GM21529 (cell line): Measurements from ENCODE around the gene SLC26A2.

Experiments
- ATAC-seq: cut with Tn5 transposase; IDR thresholded peaks from one replicate; pipeline ENCODE4 v1.9.1; 2021; ENCODE audit not compliant: unreplicated experiment

The SLC26A2 gene

DNA sequence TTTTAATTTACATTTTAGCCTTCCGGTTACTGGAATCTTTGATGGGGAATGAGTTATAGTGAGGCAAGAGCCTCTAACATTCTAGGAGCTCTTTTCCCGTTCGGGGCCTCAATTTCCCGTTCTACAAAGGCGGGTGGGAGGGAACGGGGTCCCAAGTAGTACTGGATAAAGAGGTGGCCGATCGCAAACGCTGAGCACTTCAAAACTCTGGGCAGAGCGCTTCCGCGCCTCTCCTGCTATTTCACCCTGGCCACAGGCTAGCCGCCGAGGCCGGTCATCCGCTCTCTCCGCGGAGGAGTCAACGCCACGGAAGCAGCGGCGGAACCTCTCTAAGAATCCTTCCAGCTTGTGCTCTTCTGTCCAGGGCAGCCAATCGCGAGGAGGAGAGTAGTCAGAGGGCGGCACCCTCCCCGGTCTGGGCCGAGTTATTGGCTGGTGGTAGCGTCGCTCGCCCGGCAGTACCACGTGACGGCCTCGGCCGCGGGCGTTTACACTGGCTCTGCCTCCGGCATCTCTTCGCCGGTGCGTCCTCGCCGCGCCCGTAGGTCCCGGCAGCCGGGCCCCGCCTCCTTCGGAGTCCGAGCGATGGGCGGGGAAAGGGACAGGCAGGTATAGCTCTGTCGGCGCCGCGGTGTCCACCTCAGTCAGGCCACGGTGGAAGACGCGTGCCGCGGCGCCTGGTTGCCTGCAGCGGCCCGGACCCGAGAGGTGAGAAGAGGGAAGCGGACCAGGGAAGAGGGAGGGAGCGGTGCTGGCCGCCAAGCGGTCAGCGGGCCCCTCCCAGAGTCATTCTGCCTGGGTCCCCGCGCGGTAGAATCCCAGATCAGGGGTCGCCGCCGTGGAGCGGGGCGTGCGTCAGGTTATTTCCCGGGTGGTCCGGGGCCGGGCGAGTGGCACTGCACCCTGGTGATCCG lies at the start of gene SLC26A2:
Gene SLC26A2 (plus strand): TSS at position 487 of the 914 bp plus-strand sequence. CDS start 16,895 bp downstream, outside the sequence.
- ATAC-seq = peak; percentile 97

DNA sequence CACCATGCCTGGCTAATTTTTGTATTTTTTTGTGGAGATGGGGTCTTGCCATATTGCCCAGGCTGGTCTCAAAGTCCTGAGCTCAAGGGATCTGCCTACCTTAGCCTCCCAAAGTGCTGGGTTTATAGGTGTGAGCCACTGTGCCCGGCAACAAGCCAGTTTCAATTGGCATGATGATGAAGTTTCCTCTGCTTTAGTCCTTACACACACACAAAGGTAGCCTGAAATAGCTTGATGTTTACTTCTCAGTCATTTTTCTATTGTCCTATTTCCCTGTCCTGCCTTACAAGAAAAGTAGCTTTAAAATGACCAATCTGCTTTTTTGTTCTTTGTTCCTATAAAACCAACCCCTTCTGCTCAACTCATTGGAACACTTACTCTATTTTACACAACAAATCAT lies 49.5 kb upstream of the SLC26A2 start:
- ATAC-seq = no peak

GRCh38 chr5:149912226-149912871 lies 48.2 kb upstream of the SLC26A2 start:
- ATAC-seq = no peak

DNA sequence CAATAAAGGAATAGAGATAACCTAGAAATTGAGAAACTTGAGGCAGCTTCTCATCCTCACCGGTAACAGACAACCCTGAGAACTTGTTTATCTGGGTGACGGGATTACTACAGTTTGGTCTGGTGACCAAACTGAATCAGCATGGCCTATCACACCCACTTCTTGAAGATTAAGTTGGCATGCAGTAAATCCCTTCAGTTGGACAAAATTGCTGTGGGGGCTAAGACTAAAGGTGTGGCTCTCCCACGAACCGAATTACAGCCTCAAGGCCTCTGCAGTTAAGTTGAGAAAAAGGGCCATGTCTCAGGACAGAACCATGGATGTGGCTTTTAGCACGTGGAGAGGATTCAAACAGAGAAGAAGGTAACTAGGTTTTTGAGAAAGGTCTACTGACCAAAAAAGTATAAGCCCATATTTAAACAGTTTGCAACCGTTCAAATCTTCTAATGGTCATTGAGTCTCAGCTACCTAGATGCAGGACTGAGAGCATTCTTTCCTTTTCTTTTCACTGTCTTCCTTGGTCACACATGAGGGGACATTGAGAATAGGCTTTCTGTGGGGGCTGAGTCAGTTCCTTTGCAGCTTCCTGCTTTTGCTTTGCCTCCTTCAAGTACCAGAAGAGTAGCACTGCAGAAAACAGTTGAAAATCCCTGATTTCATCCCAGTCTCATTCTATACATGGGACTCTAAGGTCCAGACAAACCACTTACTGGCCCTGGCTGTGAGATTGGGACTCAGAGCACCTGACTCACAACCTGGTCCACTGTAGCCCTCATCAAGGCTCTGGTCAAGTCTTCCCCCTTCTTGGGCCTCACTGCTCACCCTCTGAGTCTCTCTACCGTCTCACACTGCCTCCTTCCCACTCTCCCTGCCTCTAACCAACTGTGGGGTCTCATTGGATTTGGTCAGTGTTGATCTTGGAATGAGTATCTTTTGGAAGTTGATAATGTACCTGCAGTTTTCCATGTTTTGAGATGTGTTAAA lies 46.8 kb upstream of the SLC26A2 start:
- ATAC-seq = no peak

DNA sequence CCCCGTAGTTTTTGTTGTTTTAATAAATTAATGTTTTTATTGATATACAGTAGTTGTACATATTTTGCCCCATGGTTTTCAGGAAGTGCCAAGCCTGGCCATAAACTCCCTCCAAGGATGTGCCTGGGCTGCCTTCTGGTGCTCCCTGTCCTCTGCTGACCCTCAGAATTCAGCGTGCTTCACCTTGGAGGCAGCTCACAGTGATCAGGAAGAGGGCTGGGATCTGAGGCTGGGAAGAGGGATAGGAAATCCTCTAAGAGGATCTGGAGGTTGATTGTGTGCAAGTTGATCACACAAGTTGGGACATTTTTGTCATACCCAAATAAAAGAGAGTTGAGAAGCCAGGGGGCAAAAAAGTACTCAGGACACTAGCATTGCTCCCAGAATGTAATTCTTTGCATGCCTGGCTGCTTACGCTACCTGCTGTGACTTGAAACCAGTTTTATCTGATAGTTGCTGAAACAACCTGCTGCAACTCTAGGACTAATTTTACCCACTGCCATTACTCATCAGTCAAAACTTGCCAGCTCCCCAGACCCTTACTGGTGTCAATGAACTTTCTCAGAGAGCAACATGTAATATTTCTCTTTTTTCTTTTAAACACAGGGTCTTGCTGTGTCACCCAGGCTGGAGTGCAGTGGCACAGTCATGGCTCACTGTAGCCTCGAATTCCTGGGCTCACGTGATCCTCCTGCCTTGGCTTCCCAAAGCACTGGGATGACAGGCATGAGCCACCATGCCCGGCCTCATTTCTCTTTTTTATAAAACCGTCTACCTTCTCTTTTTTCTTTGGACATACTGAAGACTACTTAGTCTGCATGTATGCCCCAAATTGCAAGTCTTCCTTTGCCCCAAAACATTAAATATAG lies 44.9 kb upstream of the SLC26A2 start:
- ATAC-seq = no peak

- no peak for ATAC-seq
Observed at GRCh38 chr5:149916334-149917072, 44.1 kb upstream of the SLC26A2 start.

- no peak for ATAC-seq
Observed at GRCh38 chr5:149917073-149917676, 43.4 kb upstream of the SLC26A2 start.

DNA sequence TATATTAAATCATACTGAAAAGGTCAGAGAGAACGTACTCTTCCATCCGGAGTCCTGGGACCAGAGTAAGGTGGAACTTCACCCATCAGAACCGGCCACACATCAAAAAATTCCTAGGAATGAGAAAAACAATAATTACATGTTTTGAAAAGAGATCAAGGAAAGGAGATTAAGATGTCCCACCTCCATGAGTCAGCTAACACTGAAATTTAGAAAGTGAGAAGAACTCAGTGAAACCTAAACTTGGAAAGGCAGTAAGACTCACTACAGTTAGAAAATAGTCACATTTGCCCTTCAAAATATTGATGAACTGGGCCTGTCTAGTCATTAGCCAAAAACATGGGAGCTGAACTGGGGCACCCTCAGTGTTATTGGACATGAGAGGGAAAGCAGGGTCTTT lies 39.0 kb upstream of the SLC26A2 start:
- no peak for ATAC-seq

DNA sequence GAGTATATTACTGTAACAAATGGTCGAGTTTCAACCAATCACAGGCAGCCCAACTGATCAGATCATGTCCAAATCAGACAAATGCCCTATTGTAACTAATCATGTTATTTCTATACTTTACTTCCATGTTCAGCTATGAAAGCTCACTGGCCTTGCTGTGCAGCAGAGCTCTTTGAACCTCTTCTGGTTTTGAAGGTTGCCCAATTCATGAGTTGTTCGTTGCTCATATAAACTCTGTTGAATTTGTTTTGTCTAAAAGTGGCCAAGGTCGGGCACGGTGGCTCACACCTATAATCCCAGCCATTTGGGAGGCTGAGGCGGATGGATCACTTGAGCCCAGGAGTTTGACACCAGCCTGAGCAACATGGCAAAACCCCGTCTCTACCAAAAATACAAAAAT lies 37.6 kb upstream of the SLC26A2 start:
- ATAC-seq = no peak

- no peak for ATAC-seq
Observed at GRCh38 chr5:149924486-149924885, 36.1 kb upstream of the SLC26A2 start.

GRCh38 chr5:149930043-149930748 lies 30.4 kb upstream of the SLC26A2 start:
- ATAC-seq = no peak

GRCh38 chr5:149930749-149931574 lies 29.6 kb upstream of the SLC26A2 start:
- ATAC-seq = no peak

DNA sequence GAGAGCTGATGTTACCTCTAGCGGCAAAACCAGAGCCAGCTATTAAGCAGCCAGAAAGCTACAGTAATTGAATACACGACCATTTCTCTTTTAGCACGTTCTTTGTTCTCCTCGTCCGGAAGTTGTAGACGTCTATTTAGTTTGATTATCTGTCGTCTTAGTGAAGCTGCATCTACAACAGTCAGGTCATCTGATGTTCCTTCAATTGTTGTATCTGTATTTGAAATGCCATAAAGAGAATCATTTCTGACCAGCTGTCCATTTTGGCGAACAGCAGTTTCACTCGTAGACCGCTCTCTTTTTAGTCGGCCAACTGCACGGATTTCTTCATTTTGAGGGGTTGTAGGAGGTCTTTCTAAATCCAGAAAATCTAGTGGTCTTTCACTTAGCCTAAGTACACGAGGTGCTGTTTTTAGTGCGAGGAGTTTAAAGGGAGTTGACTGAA lies 28.5 kb upstream of the SLC26A2 start:
- no peak for ATAC-seq

- ATAC-seq = no peak
Observed at GRCh38 chr5:149932445-149933350, 27.9 kb upstream of the SLC26A2 start.

- ATAC-seq = no peak
Observed at GRCh38 chr5:149935431-149935901, 25.1 kb upstream of the SLC26A2 start.

- ATAC-seq = no peak
Observed at GRCh38 chr5:149936044-149936699, 24.4 kb upstream of the SLC26A2 start.
